Chondrocyte (in vitro differentiated cells): ENCODE measurements around the gene RFFL. TPM values are rescaled to one million over a fixed set of nuclear protein-coding genes. Genes with fewer than 3 reads are reported as not detected.
A peak's percentile ranks its signal among the peaks of the same experiment; 100 is the strongest.

Source experiments
- DNase-seq: peaks from one replicate; pipeline ENCODE4 v3.0.0; 2021; ENCODE audit warnings: mixed read lengths, low spot score
- H3K27ac Mint-ChIP-seq: one replicate; pipeline ENCODE4 v1.8.0; 2021; ENCODE audit warnings: mild to moderate bottlenecking, moderate library complexity, mixed read lengths; ENCODE audit not compliant: unreplicated experiment
- H3K27me3 Mint-ChIP-seq: 2 replicates; pipeline ENCODE4 v1.8.0; 2021; ENCODE audit warnings: low read depth, mixed read lengths
- H3K36me3 Mint-ChIP-seq: 2 replicates; pipeline ENCODE4 v1.8.0; 2021; ENCODE audit warnings: low read depth, mixed read lengths
- H3K4me1 Mint-ChIP-seq: 2 replicates; pipeline ENCODE4 v1.8.0; 2021; ENCODE audit warnings: low read depth, mild to moderate bottlenecking, mixed read lengths
- H3K4me3 Mint-ChIP-seq: one replicate; pipeline ENCODE4 v1.8.0; 2021; ENCODE audit warnings: mild to moderate bottlenecking, moderate library complexity, mixed read lengths; ENCODE audit not compliant: unreplicated experiment
- H3K9me3 Mint-ChIP-seq: 2 replicates; pipeline ENCODE4 v1.8.0; 2021; ENCODE audit warnings: low read depth, mixed read lengths
- CTCF ChIP-seq: fragments of 200-600 bp; sonication (generic); IDR thresholded peaks from 2 replicates; pipeline ENCODE4 v1.5.0; 2021; ENCODE audit warnings: antibody characterized with exemption, mild to moderate bottlenecking, moderate library complexity
- total RNA-seq: library from RNA; stranded (reverse); gene quantifications from 3 replicates; pipeline ENCODE4 v1.2.1, GENCODE V29; 2021

Gene RFFL
- total RNA-seq, 1 donor from 2014 or later = 11.1 TPM

- DNase-seq = no peak
- H3K27me3 Mint-ChIP-seq = no peaks in the 10 kb centered on the region
- peak overlapping the region; percentile 76 for H3K27ac Mint-ChIP-seq
- H3K9me3 Mint-ChIP-seq = no peaks in the 10 kb centered on the region
- peak overlapping the region; percentile 66 for H3K4me3 Mint-ChIP-seq
- TF ChIP-seq CTCF = peak; percentile 70
- peaks cover 30% of the 10 kb centered on the region for H3K4me1 Mint-ChIP-seq
- no peaks in the 10 kb centered on the region for H3K36me3 Mint-ChIP-seq
Observed at GRCh38 chr17:35089586-35090296, 26.2 kb upstream of the RFFL start.

- TF ChIP-seq CTCF = peak; percentile 89
- H3K4me3 Mint-ChIP-seq = peak overlapping the region; percentile 94
- no peak for DNase-seq
- peaks cover 30% of the 10 kb centered on the region for H3K4me1 Mint-ChIP-seq
- H3K27ac Mint-ChIP-seq = peak overlapping the region; percentile 96
- no peaks in the 10 kb centered on the region for H3K9me3 Mint-ChIP-seq
- H3K36me3 Mint-ChIP-seq = no peaks in the 10 kb centered on the region
- H3K27me3 Mint-ChIP-seq = no peaks in the 10 kb centered on the region
Observed at GRCh38 chr17:35088881-35089585, 25.5 kb upstream of the RFFL start.

- peaks cover 30% of the 10 kb centered on the region for H3K4me1 Mint-ChIP-seq
- H3K27ac Mint-ChIP-seq = peak overlapping the region; percentile 96
- peak; percentile 40 for TF ChIP-seq CTCF
- no peaks in the 10 kb centered on the region for H3K36me3 Mint-ChIP-seq
- H3K9me3 Mint-ChIP-seq = no peaks in the 10 kb centered on the region
- no peak for DNase-seq
- peak overlapping the region; percentile 94 for H3K4me3 Mint-ChIP-seq
- H3K27me3 Mint-ChIP-seq = no peaks in the 10 kb centered on the region
Observed at GRCh38 chr17:35088356-35088880, 24.9 kb upstream of the RFFL start.

- no peaks in the 10 kb centered on the region for H3K27me3 Mint-ChIP-seq
- H3K27ac Mint-ChIP-seq = peak overlapping the region; percentile 96
- TF ChIP-seq CTCF = no peak
- DNase-seq = no peak
- H3K4me1 Mint-ChIP-seq = peaks cover 35% of the 10 kb centered on the region
- H3K36me3 Mint-ChIP-seq = no peaks in the 10 kb centered on the region
- no peaks in the 10 kb centered on the region for H3K9me3 Mint-ChIP-seq
- peak overlapping the region; percentile 94 for H3K4me3 Mint-ChIP-seq
Observed at GRCh38 chr17:35087731-35088355, 24.3 kb upstream of the RFFL start.

- Mint-ChIP-seq H3K36me3 (no peaks in the 10 kb centered on the region), H3K27me3 (no peaks in the 10 kb centered on the region), H3K9me3 (no peaks in the 10 kb centered on the region), H3K27ac (peak overlapping the region; percentile 2), H3K4me3 (peak overlapping the region; percentile 94), H3K4me1 (peaks cover 43% of the 10 kb centered on the region)
- TF ChIP-seq CTCF = no peak
- DNase-seq = no peak
Observed at GRCh38 chr17:35086931-35087573, 23.5 kb upstream of the RFFL start.
